HG03139 (cell line): ENCODE measurements around the gene SLITRK3.
"Not testable (repeated sequence)": the region's sequence is repeated elsewhere in the genome, so short reads cannot be mapped to it uniquely, and the experiment has no call there.

Experiments
- ATAC-seq: cut with Tn5 transposase; IDR thresholded peaks from one replicate; pipeline ENCODE4 v1.9.1; 2021; ENCODE audit not compliant: unreplicated experiment

SLITRK3 gene

DNA sequence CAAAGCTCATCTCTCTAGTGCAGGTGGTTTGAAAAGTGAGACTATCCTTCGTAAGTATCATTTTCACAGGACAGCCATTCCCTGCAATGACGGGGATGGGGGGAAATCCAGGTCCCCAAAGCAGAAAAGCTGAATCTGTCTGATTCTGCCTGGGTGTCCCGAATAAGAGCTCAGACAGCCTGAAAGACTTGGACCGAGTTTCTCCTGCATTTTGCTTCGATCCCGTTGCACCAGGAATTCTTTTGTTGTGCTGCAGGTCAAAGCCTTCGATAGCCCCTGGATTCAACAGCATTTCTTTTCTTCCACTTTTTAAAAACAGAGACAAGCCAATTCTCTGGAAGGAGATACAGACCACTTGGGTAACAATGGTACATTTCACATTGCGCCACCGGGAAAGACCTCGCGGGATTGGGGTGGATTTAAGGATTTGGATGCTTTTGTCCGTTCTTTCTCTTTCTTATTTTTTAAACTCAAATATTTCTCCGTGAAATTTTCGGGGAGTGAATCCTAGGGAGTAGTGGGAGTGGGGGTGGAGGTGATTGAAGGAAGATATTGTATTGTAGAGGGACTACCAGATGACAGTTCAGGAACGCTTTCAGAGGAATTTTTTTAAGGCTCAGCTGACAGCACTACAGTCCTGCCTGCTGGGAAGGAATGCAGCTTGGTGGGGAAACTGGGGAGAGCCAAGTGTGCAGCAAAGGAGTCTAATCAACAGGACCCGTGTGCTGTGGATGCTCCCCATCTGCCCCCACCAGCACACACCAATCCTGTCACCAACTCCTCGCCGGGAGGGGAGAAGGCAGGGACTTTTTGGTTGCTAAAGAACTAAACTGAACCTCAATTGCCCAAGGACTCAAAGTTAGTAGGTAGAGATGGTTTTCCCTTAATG, 2.6 kb downstream of the SLITRK3 start:
- ATAC-seq: no peak

DNA sequence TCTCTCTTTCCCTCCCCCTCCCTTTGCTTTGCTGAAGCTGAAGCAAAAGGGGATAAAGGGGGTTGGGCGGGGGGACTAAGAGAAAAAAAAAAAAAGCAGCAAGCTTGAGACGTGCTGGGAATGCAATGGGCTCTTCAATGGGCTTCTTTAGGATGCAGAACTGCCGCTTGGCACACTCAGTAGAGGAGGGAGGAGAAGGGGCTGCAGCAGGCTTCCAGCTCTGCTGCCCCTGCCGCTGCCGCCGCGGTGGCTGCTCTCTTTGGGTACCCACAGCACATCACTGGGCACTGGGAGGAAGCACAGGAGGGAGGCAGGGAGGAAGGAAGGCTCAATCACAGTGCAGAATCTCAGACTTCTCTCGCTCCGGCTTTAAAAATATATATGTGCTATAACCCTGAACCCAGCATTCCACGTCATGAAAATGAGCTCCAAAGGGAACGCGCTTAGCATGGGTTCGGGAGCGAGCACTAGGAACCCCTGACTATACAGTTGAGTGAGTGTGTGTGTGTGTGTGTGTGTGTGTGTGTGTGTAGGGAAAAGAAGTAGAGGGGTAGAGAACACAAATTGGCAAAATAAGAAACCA, 3.5 kb downstream of the SLITRK3 start:
- ATAC-seq: no peak

DNA sequence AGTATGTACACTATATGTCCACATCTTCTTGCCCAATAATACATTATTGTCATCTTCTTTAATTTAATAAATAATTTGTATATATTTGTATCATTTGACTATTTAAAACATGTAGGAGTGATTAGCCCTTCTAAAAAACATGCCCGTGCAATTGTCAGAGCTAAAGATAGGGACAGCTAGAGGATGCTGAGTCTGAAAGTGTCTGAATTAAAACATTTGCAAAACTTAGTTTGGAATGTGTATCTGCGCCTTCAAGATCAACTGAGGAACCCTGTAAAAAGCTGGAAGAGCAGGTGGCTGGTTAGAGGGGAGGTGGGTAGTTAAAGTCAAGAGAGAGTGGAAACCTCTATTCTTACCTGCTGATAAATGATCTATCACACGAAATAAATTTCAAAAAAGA, 4.7 kb downstream of the SLITRK3 start:
- no peak for ATAC-seq

DNA sequence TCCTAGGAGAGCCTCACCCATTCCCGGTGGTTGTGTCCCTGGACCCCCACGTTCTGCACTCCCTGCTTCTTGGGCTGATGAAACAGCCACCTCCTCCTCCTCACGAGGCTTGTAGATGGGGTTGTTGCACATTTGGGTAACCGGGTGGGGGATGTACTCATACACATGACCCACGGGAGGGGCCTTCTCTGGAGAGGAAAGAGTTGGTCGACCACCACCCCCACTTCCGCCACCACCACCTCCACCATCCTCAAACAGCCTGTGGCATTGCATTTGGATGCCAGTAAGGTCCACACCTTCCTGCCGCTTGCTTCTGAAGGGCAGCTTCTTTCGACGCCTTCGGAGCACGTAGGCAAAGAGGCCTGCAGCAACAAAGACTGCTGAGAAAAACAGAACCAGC, 7.7 kb downstream of the SLITRK3 start:
- ATAC-seq: no peak

DNA sequence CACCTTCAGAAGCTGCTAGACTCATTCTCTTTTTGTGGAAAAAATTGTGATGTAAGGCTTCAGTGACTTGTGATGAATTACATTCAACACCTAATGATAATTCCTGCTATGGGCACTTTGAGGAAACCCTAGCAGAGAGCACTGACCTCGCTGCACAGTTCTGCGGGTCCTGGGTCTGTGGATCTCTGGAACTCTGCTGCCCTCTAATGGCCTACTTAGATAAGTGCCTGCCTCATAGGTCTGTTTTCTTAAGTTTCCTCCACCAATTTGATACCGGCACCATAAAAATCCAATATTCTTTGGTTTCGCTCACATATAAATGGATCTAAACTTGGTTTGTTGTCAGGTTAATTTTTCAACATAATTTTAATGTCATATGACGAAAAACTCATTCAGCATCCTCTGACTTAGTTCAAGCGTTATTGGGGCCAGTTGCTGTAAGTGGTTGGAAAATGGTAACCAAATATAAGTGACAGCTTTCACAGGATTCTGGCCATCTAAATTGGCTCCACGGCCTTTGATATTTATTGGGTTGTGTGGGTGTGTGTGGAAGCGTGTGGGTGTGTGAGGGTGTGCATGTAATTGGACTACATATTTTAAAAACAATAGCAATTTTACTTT, 10.4 kb downstream of the SLITRK3 start:
- peak; percentile 91 for ATAC-seq

DNA sequence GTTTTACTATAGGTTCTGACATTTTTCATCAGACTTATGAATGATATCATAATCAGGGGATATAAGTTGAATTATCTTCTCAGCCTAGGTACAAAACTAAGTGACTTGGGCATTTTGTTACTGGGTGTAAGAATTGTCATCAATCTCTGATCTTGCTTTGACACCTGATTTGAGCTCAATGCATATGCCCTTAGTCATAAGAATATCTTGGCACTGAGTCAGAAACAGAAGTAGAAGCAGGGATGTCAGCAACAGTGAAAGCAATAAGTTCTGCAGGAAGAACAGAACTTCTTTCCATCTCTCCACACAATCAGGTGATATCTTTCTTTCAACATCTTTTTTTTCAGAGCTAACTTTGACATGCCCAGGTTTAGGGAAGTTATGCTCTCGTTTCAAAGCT, 14.6 kb downstream of the SLITRK3 start:
- no peak for ATAC-seq

DNA sequence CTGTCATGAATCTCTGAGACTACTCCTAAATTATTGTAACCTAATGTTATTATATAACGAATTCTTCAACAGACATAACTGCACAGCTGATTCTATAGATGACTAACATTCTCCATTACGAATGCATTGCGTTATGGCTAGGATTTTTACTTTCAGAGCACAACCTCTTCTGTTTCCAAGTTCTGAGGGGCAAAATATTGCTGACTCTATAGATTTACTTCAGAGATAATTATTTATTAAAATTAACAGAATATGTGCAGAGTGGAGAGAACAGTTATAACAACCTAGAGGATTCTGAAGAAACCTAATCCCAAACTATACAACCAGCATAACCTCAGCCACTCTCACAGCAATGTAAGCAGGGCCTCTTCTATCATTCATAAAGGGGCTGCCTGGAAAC, 25.9 kb downstream of the SLITRK3 start:
- no peak for ATAC-seq

DNA sequence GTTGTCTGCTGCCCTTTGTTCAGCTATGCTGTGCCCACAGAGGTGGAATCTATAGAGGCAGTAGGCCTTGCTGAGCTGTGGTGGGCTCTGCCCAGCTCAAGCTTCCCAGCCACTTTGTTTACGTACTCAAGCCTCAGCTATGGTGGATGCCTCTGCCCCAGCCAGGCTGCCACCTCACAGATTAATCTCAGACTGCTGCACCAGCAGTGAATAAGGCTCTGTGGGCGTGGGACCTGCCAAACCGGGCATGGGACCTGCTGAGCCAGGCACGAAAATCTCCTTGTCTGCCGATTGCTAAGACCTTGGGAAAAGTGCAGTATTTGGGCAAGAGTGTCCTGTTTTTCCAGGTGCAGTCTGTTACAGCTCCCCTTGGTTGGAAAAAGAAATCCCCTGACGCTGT, 26.8 kb downstream of the SLITRK3 start:
- ATAC-seq: no peak

DNA sequence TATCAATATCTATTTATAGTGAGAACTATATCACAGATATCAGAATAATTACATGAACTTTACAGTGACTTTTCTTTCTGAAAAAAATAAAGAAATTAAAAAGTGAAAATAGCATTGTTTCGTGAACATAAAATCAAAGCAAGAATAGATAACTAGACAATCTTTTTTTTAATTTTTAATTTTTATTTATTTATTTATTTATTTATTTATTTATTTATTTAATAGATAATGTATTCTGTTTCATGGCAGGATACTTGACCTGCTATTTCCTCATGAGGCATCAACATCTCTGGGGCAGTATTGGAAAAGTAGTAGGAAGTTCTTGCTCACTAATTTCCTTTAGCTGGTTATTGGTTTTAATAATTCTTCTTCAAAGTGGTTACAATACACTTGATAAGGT, 33.3 kb downstream of the SLITRK3 start:
- ATAC-seq: no peak

DNA sequence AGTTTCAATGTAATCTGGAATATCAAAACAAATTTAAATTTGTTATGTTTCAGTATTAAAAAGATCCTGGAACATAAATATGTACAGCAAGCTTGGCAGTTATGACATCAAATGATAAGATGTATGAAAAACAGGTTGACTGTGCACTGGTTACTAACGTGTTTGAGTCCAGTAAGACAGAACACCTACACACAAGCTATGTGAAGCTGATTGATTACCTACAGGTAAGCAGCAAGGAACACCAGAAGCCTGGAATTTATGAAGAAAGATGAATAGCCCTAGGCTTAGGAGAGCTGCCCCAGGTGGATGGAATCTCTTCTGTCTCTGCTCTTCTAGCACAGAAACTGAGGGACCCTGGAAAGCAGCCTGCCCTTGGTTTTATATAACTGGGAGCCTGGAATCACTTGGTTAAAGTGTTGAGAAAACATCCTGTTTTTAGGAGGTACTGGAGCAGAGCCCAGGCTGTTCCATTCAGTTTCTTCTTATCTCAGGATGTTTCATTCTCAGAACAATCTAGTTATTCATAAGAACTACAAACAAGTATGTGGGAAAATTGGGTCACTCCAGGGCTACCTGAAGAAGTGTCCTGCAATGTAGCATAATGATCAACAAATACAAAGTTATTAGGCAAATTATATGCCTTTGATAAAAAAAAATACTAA, 36.3 kb downstream of the SLITRK3 start:
- no peak for ATAC-seq

DNA sequence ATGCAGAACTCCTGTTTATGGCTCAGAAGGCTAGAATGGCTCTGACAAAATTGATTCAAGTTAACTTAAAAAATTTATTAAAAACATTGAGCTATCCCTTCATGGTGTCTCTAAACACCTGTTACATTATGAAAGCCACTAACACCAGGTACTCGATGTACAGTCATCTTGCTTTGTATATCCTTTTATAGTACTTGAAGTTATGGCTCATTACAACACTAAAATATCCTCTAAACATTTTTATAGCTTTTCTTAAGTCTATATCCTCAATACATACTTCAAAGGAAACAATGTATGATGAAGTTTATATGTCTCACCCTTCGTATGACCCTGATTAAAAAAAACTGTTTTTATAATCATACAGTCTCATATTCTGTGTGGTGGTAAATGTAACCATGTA, 38.2 kb downstream of the SLITRK3 start:
- no peak for ATAC-seq

DNA sequence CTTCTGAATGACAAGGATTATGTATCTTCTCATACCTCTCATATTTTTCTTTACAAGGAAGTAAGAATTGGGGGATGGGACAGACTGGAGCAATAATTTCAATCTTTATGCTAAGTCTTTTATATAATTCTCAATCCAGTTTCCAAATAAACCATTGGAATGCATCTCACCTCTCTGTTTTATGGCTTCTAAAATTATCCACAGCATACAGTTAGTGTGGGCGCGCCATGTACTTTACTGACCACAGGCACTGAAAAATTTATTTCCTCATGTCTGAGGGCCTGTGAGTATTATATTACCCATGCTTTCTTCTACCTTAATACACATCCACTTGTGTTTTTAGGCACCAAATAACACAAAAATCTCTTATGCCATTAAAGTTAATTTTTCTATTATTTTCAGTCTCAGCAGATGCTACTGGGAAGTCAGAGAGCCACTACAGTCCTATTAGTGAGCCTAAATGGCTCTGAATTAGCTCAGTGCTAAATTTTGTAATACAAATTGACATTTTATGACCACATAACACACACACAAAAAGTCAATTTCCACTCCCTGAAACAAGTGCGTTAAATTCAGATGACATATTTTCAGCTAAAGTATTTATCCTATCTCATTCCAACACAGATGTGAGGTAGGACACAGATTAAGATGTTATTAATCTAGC, 39.3 kb downstream of the SLITRK3 start:
- no peak for ATAC-seq

DNA sequence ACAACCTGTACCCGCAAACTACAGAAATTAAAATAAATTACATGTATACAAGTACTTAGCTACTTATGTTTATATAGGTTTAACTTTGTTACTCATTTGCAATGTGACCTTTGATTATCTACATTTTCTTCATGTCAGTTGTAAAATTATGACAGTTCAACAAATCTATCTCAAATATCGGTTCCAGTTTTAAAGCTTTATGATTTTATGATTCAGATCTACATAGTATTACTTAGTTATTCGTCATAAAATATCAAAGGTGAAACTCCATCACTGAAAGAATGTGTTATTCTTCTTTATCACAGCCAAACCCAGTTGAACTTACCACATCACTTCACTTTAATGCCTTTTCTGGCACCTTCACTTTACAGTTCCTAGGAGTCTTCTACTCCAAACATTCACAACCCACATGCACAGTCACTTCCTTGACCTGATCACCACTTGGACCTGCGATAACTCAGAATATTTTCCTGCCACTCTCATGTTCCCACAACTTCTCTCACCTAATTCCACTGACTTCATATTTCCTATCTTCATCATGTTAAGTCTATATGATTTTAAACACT, 47.2 kb downstream of the SLITRK3 start:
- ATAC-seq: no peak

DNA sequence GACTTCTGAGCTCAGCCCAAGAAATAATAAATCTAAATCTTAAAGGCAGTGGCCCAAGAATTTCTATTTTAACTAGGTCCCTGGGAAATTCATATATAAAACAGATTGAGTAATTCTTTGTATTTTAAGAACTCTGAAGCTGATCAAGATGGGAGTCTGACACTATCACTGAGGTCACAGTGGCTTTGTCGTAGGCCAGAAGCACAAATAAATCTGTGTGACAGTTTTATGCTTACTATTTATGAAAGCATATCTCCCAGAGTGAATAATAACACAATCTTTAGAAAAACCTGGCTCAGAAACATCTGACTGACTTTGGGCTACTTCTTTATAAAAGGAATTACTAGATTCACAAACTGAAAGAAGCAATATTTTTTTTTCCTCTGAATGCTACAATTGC, 51.9 kb downstream of the SLITRK3 start:
- ATAC-seq: no peak

DNA sequence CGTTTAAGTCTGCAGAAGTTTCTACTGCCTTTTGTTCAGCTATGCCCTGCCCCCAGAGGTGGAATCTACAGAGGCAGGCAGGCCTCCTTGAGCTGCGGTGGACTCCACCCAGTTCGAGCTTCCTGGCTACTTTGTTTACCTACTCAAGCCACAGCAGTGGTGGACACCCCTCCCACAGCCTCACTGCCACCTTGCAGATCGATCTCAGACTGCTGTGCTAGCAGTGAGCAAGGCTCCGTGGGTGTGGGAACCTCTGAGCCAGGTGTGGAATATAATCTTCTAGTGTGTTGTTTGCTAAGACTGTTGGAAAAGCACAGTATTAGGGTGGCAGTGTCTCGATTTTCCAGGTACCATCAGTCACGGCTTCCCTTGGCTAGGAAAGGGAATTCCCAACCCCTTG, 56.3 kb downstream of the SLITRK3 start:
- not testable (repeated sequence) for ATAC-seq
